Stimulated activated CD4-positive, alpha-beta T cell treated with anti-CD3 and anti-CD28 coated beads, Interleukin-4, amount 100 ng/mL, for 24 hours (primary cell): ENCODE data around the gene OPHN1.
"Not testable (repeated sequence)": the region's sequence is repeated elsewhere in the genome, so short reads cannot be mapped to it uniquely, and the experiment has no call there.

Experiments
- DNase-seq: peaks from one replicate; pipeline ENCODE4 v3.0.0-alpha.2; 2020

Gene OPHN1

DNA sequence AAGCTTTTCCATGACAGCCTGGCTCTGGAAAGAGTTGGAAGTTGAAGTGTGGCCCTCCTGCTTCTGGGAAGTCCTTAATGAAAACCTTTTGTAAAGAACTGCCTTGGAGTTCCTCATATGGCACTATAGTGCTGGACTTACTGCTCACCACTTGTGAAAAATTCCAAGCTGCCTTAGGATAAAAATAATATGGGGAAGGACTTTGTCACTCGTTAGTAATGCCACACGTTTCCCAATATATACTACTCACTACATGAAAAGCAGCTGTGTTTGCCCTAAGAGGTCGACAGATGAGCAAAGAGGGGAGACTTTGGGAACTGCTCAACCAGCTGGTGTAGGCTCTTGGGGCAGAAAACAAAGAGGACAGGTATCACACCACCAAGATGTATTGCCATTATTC is 11.7 kb downstream of the OPHN1 start:
- no peak for DNase-seq

DNA sequence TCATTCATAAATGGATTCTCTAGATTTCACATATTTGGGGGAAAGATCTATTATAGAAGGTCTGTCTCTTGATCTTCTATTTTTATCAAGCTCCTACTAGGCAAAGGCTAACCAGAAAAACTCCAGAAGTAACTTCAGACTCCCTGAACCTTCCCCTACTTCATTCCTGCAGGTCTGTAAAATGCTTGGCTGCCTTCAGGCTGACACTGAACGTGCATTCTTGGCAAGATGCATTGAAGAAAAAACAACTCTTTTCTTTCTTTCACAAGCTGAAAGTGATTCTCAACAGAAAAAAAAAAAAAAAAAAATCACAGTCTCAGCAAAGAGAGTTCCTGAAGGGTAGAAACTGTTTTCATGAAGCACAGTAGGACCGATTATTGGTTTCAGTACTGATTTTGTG is 12.7 kb downstream of the OPHN1 start:
- DNase-seq: no peak

DNA sequence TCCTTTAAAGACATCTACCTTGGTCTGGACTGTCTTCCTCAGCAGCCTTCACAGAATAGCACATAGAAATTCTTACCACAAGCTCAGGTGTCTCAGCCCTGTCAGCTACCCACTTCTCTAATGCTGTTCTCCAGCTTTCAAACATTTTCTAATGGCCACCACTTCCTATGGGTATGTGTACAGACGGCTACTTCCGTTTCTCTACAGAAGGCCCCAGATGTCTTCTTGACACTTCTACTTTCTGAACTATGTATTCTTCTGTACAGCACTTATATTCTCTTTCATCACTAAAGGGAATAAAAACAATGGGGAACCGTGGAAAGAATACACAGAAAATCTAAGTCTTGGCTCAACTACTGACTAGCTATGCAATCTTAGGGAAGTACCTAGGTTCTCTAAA is 13.3 kb downstream of the OPHN1 start:
- DNase-seq: no peak

DNA sequence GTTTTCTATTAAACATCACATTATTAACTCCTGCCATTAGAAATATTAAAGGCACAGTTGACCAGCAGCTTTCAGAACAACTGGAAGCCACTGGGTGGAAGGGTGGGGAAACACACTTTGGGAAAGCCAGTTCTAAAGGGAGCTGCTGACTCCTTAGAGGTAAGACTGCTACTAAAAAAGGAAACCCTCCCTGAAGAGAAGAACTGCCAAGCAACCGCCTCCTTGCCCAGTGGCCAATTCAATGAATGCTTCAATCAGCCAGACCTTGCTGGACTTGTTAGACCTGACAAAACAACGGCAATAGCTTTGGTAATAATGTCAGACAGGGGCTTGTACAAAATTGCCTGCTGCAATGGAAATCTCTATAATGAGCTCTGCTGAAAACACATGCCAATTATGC is 15.6 kb downstream of the OPHN1 start:
- no peak for DNase-seq

DNA sequence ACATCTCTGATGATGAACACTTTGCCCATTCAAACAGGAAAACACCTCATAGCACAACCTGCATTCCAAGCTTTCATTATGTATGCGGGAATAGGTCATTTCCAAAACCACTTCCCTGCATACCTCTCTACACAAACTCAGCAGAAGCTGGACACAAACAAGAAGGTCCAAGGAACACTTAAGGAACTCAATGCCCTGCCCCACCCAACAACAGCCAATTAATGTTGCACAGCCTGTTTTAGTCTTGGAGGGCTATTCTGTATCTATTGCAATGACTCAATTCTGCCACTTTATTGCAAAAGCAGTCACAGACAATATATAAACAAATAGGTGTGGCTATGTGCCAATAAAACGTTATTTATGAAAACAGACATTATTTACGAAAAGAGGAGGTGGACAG is 16.7 kb downstream of the OPHN1 start:
- no peak for DNase-seq

DNA sequence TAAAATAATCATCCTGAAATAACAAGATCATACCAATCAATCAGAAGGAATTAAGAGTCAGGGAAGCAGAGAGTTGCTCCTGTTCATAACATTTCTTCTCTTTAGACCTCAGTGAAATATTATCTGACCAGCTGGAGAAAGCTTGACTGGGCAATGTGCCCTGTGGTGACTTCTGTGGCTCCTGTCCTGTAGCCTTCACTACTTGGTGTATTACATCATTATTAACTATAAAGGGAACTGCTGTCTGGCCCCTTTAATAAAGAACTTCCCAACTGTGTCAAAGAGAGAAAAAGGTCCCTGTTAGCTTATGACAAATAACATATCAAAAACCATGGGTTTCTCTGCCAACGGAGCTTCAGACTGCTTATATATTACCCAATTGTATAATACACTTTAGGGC is 18.0 kb downstream of the OPHN1 start:
- DNase-seq: no peak

DNA sequence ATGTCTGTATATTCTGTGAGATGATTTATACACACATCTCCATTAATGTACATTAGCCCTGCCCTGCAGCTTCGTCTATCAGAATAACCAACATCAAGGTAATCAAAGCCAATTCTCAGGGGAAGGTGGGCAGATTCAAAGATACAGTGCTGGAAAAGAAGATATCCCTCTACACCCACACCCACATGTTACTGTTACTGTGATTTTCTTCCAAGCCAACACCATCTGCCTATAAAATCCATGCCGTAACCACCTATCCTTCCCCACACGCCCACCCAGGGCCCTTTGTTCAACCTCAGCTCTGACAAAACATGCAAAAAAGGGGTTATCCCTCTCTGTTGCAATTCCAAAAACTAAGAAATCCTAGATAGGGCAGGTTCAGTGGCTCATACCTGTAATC is 20.0 kb downstream of the OPHN1 start:
- DNase-seq: no peak

DNA sequence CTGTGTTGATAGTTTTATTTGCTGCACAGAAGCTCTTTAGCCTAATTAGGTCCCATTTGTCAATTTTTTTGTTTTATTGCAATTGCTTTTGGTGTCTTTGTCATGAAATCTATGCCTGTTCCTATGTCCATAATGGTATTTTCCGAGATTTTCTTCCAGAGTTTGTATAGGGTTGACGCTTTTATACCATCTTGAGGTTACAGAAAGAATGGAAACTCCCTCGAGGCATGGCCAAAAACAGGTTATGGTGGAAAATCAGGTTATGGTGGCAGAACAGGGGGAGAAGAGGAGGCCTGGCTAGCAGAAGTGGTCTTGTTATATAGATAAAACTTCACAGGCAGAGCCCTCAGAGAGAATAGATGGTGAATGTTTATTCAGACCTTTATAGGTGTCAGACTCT is 21.6 kb downstream of the OPHN1 start:
- no peak for DNase-seq

DNA sequence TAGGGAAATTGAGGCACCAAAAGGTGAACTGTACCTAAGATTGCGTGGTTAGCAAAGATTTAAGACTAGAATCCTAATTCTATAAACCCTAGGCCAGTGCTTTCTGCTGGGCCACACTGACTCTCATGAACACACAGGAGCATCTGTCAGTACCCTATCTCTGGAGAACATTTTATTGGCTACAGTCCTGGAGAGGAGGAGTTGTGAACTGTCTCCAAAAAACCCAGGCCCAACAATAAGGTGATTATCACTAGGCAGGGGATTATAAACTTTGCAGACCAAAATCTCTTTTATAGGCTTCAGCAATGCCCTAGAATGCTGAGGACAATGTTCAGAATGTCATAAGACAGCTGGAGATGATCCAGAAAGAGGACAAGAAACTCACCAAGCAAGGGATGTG is 24.1 kb downstream of the OPHN1 start:
- no peak for DNase-seq

DNA sequence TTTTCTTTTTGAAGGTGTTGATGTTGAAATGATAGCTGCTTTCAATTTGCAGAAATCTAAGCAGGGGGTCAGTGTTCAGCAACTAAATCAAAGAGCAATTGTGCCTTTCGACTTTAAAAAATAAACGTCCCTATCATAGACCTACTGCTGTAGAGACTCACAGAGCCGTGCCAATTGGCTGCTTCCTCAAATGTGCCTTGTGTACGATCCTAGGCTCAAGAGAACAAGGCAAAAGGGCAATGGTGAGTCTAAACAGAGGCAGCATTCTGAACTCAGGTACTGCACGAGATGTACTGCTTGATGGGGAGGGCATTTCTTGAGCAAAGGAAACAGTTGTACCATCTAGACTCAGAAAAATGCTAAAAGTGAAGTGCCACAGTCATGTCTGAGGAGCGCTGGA is 29.8 kb downstream of the OPHN1 start:
- no peak for DNase-seq

DNA sequence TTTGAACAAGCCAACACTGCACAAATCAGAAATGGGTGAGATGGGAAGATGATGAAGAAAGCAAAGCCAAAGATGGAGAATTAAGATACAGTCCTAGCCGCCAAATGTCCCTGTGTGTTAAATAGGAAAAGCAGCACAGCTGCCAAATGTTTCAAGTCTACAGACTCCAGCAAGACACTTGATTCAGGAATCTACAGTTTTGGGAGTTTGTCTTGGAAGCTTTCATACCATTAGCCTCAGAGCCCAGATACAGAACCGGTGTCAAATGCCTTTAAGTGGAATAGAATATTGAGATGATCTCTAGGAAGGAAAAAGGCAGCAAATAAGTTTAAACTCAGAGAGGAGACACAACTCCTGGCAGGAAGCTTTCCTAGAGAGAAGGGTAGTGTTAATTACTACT is 30.3 kb downstream of the OPHN1 start:
- DNase-seq: no peak

DNA sequence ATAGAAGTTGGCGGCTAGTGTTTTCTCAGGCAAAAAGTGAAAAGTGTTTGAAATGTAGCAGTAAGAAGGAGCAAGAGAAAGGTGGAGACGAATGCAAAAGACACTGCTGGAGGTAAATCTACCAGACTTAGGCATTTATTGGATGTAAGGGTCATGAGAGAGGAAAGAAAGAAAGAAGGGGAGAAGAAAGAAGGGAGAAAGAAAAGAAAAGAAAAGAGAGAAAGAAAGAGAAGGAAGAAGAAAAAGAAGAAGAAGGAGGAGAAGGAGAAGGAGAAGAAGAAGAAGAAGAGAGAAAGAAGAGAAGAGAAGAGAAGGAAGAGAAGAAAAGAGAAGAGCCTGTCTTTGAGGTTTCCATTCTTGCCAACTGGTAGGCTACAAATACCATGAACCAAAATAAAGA is 31.2 kb downstream of the OPHN1 start:
- DNase-seq: no peak

DNA sequence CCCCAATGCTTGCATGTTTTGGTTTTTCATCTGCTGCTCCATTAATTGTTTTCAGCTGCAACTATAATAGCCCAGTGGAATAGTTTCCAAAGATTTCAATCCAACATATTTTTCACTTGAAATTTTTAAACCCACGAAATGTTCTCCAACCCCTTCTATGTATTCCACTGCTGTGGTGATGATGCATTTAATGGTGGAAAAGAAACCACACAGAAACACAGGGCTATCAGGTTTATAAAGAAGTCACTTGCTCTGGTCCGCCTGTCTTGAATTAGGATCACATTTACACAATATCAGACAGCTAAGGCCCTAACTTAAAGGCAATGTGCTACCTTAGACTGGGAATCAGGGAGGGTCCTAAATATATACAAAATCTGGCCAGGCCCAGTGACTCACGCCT is 35.0 kb downstream of the OPHN1 start:
- no peak for DNase-seq

DNA sequence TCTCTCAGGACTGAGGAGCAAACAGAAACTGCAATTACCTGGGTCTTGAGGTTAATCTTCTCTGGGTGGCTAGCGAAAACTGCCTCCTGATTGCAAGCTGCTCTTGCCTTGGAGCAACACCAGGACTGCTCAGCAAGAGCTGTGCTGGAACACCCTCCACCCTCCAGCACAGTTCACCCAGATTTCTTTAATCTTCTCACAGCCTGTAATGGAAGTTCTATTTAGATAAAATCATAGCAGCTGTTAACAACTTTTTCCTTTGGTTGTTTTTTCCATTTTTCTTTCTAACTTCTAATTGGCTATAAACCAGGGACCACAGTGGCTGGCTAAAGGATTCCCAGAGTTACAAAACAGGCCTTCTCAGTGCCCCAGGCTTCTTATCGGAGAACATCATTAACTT is 36.3 kb downstream of the OPHN1 start:
- no peak for DNase-seq

DNA sequence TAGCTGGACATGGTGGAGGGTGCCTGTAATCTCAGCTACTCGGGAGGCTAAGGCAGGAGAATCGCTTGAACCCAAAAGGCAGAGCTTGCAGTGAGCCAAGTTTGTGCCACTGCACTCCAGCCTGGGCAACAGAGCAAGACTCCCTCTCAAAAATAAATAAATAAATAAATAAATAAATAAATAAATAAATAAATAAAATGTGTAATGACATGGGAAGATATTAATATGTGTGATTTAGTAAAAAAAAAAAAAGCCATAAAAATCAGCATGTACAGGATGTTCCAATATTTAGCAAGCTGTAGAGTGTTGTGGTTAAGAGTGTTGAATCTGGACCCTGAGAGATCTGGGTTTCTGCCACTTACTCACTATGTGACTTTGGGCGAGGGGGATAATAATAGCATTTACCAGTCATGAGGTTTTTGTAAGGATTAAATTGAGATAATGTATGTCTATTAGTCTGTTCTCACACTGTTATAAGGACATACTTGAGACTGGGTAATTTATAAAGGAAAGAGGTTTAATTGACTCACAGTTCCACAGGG is 43.8 kb downstream of the OPHN1 start:
- DNase-seq: not testable (repeated sequence)

DNA sequence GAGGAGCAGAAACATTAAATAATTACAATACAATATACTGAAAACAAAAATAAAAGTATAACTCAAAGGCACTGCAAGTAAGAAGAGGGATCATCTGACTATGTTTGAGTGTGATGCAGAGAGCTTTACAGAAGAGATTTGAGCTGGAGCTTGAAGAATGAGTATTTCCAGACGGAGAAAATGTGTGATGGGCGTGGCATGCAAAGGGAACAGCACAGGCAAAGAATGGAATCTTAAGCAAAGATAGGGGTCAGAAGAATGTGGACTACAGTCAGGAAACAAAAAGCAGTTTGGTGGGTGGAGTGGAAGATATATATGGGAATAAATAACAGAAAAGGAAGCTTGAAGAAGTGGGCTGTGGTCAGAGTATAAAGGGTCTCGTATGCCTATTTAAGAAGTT is 45.5 kb downstream of the OPHN1 start:
- no peak for DNase-seq

DNA sequence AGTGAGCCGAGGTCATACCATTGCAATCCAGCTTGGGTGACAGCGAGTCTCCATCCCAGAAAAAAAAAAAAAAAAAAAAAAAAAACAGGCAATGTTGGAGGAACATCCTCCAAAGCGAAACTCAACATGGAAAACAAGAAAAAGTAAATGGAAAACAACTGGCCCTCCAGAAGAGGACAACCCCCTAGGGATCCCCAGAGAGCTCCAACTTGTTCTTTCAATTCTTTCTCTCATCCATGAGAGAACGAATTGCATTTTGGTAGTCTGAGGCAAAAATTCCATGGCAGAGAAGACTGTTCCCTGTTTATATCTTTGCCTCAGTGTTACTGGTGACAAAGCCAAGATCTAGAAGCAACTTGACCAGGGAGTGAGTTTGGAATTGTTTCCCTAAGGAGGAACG is 49.8 kb downstream of the OPHN1 start:
- no peak for DNase-seq

DNA sequence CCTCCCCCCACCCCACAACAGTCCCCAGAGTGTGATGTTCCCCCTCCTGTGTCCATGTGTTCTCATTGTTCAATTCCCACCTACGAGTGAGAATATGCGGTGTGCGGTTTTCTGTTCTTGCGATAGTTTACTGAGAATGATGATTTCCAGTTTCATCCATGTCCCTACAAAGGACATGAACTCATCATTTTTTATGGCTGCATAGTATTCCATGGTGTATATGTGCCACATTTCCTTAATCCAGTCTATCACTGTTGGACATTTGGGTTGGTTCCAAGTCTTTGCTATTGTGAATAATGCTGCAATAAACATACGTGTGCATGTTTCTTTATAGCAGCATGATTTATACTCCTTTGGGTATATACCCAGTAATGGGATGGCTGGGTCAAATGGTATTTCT is 55.7 kb downstream of the OPHN1 start:
- not testable (repeated sequence) for DNase-seq

DNA sequence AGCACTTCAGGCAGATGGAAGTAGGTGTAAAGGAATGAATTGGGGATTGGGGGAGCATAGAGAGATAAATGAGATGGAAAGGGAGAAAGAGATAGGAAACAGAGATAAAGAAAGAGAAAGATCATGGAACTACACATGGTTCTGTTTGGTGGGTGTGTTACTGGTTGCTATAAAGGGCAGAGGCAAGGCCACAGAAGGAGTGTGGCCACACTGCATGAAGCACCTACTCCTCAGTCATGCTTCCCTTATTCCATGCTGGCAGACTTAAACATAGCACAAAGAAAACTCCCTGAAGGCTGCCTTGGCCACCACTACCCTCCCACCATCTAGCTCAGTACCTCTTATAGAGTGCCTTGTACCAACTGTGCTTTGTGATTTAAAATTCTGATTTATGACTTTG is 56.9 kb downstream of the OPHN1 start:
- DNase-seq: no peak

DNA sequence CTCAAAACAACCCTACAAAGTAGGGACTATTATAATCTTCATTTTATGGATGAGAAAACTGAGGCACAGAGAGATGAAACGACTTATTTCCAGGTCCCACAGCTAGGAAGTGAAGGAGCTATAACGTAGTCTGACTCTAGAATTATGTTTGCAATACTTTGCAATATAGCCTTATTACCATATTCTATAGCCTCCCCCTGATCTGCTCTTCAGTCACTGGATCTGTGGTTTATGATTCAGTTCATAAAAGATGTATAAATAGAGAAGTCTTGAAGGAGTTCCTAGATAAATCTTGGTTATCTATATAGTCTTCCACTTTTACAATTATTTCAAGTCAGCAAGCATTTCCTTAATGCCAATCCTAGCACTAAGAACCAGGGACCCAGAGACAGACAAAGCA is 57.5 kb downstream of the OPHN1 start:
- no peak for DNase-seq

DNA sequence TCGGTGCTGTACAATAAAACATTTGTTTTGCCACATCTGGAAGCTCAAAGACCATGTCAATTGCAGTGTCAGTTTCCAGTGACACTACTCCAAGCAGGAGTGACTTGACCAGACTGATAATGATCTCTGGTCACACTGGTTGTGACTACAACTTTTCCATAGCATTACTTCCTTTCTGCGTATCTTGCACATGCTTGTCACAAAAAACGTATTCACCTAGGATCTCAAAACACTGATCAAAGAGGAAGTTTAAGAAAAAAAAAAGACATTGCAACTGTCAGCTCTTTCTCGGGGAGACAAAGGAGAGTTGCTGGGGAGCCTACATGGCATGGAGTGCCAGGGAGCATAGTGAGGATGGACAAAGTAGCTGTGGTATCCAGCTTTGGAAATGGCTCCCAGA is 60.6 kb downstream of the OPHN1 start:
- no peak for DNase-seq

DNA sequence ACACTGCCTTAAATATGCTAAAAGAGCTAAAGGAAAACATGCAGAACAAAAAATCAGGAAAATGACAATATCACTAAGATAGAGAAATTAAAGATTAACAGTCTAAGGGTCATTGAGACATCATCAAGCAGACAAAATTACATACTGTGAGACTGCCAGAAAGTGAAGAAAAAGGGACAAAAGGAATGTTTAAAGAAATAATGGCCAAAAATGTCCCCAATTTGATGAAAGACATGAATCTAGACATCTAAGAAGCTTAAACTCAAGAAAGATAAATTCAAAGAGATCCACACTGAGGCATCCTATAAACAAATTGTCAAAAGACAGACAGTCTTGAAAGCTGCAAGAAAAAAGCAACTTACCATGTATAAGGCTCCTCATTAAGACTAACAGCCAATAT is 63.7 kb downstream of the OPHN1 start:
- DNase-seq: no peak

DNA sequence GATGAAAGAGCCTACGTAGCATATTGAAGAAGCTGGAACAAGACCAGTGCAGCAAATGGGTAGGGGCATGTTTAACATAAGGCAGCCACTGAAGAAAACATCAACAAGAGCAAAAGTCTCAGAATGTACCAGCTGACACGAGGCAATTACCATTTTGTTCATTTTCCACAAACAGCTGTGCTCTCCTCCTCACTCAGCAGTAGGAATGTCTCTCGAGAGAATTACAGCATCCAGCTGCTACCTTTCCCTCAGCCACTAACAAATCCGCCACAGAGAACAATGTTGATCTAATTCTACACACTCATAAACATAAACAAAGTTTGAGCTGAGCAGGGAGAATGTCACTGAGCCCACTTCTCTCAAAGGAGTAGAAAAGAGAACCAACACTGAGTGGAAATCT is 68.0 kb downstream of the OPHN1 start:
- DNase-seq: no peak

DNA sequence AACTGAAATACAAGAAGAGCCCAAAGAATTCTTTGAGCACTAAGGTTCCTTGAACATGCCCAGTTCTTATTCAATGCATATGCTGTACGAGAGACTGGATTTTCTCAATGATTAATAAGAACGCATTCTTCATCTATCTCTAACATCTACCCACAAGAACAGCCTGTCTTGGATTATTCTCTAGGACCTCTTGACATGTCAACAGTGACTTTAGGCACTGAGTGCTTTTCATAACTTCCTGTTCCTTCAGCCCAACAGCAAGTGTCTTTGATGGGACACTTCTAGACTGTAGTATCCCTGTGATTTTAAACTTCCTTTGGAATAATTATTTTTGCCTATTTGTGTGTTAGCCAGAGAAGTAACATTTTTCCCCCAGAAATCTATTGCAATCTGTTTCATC is 69.3 kb downstream of the OPHN1 start:
- DNase-seq: no peak

DNA sequence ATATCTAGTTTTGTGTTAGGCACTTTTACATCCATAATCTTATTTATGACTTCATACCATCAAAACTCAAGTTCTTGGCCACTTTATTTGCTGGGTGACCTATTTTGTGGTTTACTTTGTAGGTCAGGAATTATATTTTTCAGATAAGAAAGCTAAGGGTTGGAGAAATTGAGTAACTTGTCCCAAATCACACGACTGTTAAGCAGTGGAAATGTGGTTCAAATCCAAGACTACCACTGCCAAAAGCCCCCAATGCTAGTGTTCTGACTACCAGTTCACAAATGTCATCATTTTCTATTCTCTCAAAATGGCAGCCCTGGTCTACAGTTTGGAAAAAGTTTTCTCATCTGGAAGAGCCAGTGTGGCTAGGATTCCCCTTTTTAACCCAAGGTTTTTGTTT is 74.6 kb downstream of the OPHN1 start:
- DNase-seq: no peak

DNA sequence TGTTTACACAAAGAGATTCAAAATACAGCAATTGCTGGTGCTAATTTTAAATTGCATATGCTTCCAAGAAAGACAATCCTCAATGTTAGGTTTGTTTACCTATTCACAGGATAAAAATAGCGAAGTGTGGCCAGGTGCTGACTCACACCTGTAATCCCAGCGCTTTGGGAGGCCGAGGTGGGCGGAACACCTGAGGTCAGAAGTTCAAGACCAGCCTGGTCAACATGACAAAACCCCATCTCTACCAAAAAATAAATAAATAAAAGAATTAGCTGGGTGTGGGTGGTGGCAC is 77.7 kb downstream of the OPHN1 start:
- DNase-seq: no peak
